HG03432 (cell line): ENCODE measurements around the gene COL1A2.

Experiments
- ATAC-seq: cut with Tn5 transposase; IDR thresholded peaks from one replicate; pipeline ENCODE4 v1.9.1; 2021; ENCODE audit warnings: mild to moderate bottlenecking, moderate library complexity; ENCODE audit not compliant: unreplicated experiment

COL1A2 gene

DNA sequence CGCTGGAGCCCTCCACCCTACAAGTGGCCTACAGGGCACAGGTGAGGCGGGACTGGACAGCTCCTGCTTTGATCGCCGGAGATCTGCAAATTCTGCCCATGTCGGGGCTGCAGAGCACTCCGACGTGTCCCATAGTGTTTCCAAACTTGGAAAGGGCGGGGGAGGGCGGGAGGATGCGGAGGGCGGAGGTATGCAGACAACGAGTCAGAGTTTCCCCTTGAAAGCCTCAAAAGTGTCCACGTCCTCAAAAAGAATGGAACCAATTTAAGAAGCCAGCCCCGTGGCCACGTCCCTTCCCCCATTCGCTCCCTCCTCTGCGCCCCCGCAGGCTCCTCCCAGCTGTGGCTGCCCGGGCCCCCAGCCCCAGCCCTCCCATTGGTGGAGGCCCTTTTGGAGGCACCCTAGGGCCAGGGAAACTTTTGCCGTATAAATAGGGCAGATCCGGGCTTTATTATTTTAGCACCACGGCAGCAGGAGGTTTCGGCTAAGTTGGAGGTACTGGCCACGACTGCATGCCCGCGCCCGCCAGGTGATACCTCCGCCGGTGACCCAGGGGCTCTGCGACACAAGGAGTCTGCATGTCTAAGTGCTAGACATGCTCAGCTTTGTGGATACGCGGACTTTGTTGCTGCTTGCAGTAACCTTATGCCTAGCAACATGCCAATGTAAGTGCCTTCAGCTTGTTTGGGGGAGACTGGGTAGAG, at the start of gene COL1A2:
Gene COL1A2, plus strand, starts transcription at position 459 of the 704 bp plus-strand sequence. Its CDS starts 137 bp downstream, at position 596.
- peak; percentile 23 for ATAC-seq

DNA sequence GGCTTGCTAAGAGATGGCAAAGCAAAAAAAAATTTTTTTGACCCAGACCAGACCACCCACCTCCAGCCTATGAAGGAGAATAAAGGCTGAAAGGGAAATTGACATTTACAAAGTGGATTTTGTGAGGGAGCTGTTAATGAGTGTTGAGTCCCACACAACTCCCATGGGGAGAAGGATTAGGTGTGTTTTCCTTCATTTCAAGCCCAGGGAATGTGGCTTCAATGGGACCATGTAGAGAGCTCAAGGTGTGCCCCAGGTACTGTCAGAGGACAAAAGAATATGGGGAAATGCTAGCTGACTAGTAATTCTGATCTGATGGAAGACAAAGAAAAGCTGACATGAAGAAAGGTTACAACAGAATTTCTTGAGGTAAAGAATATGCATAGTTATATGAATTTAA, 48.8 kb upstream of the COL1A2 start:
- no peak for ATAC-seq

DNA sequence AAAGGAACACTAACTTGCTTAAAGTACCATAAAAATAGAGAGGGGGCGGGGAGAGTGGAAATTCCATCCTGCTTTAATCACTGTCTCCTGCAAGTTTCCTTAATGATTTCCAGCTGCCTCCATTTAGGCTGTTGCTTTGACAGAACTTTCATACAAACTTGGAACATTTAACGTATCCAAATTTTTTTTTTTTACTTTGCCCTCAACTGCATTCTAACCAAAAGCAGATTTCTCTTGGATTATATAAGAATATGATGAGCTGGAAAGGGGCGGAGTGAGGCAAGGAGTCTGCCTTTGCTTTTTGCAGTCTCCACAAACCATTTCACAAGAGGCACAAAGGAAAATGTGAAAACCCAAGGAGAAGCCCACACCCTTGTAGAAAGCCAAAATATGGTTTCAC, 46.6 kb upstream of the COL1A2 start:
- ATAC-seq = no peak

DNA sequence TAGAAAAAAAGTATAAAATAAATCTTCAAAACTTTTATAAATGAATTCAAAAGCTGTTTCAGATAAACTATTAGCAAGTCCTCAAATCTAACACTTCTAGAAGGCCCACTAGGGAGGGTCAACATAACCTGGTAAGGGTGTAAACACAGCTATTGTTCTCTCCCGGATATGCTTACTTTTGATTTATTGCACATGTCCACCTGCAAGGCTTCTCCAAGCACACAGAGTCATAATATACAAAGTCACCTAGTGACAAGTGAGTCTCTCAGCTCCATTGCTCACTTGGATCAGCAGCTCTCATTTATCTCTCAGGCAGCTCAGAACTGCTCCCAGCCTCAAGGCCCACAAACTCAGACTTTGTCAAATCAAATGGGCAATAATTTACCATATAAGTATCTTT, 44.0 kb upstream of the COL1A2 start:
- ATAC-seq = no peak

DNA sequence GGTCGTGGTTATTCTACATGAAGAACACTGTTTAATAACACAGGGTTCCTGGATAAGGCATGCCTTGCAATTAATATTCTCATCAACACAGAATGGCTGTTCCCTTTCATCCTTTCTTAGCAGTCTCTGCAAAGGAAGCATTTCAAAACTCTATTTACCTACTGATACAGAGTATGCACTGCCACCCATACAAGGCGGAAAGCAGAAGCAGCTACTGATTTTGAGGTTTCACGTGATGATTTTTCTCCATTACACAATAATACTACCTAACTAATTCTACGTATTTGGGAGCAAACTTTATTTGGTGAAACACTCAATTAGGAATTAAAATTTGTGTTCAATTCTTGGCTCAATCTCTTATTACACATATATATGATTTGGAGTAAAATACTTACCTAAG, 43.0 kb upstream of the COL1A2 start:
- no peak for ATAC-seq

DNA sequence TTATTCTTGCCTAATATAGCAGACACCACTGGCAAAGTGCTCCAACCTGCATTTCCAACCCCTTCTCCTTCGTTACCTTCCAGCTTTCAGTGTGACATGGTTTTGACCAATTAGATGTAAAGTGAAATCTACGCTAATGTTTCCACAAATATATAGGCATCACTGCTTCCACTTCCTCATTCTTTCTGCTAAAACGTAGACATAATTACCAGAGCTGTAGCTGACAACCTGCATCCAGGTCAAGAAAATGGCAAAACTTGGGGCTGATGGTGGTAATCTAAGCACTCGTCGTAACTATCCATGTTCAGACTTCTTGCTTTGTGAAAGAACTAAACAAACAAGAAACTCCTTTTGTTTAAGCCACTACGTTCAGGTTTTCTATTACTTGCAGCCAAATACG, 41.8 kb upstream of the COL1A2 start:
- no peak for ATAC-seq

DNA sequence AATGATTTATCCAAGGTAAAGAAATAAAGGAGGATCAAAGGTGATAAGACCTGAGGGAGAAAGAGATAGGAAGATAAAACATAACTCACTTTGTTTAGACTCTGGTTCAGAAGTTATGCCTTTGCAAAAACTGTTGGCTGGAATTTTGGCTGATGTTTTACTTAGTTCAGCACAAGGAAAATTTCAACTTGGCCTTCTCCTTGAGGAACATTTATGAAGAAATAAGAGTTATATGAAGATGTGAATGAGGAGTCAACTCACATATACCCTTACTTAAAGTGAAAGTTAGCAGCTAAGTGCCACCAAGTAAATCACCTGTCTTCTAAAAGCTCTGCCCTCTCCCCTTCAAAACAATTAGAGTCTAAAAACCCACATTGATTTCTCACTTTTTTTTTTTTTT, 39.7 kb upstream of the COL1A2 start:
- ATAC-seq = no peak

DNA sequence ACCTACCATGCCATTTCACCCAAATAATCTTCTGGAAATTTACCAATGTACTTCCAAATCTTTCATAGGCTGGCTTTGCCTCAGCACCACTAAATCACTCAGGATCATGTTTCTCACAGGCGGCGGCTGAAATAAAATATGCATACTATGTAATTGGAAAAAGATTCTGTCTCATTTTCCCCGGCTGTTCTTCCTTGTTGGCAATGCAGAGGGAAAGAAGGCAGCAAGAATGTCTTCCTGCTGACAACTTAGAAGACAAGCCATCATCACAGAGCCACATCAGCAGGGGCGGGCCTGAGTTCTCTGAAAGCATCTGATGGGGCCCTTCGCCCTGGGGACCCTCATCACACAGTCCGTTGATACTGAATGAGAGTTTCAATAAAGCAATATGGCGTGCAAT, 39.2 kb upstream of the COL1A2 start:
- ATAC-seq = no peak

DNA sequence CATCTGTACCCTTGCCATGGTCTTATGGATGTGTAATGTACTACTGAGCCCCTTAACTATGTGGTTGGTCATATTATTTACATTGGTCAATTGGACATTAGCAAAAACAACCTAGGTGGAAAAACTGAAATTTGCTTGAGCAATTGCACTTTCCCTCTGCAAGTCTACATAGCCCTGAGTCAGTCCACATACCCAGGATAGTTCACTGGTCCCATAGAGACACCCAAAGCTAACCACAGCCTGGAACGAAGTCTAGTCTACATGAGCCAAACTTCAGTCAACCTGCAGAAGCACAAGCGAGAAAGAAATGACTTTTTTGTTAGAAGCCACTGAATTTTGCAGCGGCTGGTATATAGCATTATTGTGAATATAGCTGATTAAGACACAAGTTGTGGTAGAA, 37.6 kb upstream of the COL1A2 start:
- no peak for ATAC-seq

DNA sequence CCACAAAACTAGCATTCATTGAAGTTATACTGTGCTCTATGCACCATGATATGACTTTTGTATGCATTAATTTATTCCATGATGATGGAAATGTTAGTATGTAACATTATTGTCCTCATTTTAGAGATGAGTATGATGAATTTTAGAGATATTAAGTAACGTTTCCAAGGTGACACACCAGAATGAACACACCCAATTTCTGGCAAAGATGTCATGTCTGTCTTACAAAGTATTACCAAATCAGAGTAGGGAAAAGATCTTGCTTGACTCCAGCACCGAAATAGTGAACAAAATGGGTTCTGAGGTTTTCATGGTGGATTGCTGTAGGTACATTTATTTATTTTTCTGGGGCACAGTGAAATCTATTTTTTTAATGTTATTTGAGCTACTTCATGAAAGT, 33.8 kb upstream of the COL1A2 start:
- no peak for ATAC-seq

DNA sequence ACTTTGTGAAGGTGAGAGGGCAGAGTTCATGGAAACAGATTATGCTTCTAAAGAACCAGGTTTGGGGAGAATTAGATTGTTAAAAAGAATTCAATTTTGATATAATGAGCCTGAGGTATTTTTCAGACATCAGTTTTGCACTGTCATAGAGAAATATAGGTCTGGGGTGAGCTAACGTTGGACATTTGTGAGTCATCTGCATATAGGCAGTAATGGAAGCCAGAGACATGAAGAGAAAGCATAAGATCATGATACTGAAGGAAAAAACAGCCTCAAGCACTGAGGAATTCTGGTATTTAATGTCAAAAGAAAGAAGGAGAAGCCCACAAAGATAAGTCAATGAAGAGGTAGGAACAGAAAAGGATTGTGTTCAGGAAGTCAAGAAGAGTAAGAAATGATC, 32.4 kb upstream of the COL1A2 start:
- ATAC-seq = no peak

DNA sequence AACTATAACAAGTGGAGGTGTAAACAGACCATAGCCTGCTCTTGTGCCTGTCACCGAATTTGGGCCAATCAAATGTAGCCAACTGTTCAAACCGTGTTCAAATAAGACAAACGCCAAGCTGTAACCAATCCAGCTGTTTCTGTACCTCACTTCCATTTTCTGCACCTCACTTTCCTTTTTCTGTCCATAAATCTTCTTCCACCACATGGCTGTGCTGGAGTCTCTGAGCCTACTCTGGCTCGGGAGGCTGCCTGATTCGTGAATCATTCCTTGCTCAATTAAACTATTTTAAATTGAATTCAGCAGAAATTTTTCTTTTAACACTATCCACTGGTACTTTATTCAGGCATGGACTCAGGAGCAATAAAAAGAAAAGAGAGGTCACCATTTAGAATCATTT, 29.9 kb upstream of the COL1A2 start:
- no peak for ATAC-seq

DNA sequence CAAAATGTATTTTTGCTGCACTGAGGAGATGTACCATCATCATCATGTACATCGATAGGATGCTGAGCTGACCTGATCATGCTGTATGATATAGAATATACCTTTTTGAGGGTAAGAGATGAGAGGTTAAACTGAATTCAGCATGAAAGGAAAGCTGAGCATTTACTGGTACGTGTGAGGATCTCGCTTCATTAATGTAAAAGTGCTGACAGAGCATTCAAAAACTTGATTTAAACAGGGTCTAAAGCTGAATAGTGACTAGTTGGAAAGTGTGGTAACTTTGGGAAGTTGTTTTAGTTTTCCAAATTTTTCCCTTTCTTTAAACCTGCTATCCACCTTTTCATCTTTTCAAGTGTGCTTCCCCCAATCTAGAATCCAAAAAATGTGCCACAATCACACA, 28.5 kb upstream of the COL1A2 start:
- ATAC-seq = no peak

DNA sequence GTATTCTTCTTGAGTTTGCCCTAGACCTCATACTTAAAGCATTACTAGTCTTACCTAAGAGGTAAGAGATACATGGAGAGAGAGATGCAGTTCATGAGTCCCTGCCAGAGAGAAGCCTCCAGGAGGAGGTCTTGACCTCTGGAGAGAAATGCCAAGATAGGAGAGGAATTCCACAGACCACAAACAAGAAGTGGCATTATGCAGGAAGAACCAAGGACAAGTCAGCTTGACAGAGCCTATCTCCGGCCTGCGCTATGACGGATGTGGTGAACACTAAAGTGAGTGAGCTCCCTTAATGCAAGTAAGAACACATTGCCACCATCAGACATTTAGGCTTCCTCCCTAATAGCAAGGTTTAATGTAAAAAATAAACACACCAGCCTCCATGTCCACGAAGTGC, 27.9 kb upstream of the COL1A2 start:
- ATAC-seq = no peak

DNA sequence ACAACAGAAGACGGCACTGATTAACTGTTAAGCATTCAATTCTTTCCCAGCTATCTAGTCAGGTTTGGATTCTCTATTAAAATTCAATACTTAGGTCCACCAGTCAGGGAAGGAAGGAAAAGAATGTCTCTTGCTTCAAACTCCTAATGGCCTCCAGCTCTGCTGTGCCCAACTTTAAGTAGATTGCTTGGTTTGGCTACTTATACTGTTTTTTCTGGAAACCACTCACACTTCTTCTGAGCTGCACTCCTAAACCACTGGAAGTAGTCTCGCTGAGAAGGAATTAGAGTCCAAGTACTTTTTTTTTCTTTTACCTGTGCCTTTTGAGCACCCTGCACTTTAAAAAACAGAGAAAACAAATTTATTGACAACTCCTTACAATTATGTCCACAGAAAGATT, 26.7 kb upstream of the COL1A2 start:
- no peak for ATAC-seq

DNA sequence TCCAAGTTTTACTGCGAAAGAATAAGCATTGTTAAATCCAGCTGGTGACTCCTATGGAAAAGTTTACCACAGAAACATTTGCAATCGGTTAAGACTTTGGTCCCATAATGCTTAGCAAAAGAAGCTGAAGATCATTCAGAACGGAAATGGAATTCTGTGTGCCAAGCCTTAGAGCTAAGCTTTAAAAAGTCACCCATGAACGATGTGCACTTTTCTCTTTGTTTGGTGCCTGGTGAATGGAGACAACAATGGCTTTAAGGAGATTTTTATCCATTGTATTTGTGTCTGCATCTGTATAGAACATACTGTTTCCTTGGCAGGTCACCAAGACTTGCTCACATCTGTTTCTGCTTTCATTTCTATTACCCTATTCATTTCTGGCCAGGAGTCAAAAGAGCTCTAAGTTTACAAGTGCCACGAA, 26.3 kb upstream of the COL1A2 start:
- no peak for ATAC-seq

DNA sequence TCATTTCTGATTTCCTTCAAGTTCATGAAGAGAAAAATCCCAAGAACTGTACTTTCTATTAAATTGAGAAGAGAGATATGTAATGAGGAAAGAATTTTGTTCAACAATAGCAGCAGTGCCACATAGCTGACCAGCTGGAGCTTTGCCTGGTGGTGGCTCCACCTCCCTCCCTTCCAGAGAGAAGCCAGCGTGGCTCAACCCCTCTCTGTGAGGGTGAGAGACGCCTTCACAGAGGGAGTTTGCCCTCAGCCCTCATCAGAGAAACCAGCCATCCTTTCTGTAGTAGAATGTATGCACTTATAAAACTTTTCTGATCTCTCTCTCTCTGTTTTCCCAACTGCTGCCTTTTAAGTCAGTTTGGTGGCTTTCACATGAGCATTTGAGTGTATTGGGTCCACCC, 20.5 kb upstream of the COL1A2 start:
- no peak for ATAC-seq

DNA sequence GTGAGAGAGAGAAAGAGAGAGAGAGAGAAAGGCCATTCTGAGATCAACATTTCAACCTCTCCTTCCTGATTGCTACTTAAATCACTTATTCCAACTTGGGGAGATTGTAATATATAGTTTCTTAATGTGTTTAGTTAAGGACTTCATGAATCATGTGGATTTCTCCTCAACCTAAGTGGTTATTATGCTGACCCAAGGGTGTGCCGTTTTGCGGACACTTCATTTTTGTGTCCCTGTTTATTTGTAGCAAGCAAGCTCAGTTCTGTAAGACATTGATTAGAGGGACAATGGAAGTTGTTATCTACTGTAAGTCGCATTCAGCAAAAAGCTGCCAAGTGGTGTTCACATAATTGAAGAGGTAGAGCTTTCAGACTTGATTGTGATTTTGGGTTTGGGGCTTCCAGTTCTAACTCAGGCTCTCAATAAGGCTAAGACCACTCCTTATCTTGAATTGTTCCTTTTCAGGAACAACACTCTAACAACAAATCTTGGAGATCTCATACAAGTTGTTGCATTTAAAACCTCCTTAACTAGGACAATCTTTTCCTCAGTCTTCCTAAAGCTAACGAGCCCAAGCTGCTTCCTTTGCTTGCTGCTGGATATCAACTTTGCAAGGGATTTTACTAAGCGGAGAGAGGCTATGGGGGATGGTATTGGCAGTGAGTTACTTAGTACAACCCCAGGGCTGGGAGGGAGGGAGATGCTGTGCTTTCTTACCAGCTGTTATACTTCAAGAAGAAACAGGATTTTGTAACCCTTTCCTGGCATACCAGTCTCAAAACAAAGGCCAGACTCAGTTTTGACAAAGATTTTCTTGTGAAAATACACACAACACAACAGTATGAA, 19.8 kb upstream of the COL1A2 start:
- ATAC-seq = no peak

DNA sequence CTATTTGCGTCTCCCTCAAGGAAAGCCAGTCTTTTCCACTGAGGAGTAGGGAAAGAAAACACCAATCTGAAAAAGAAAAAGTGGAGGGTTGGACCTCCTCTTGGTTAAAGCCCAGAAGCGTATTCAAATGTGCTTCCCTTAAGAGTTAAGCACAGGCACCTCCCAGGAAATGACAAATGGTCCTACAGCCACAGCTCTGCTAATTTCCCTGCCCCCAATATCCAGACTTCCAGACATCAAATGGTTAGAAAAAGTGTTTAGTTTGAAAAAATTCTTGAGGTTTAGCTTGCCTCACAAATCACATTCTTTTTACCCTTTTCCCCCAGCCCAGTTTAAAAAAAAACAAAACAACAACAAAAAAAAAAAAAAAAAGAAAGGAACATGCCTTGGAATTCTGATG, 19.0 kb upstream of the COL1A2 start:
- ATAC-seq = no peak

DNA sequence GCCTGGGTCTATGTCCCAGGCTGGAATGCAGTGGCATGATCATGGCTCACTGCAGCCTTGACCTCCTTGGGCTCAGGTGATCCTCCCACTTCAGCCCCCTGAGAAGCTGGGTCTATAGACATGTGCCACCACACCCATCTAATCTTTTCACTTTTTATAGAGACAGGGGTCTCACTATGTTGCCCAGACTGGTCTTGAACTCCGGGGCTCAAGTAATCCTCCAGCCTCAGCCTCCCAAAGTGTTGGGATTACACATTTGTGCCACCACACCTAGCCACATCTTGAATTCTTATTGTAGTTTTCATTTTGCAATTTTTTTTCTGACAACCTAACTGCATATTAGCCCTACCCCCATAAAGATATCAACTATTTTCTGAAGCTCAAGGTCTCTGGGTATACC, 18.4 kb upstream of the COL1A2 start:
- ATAC-seq = no peak

DNA sequence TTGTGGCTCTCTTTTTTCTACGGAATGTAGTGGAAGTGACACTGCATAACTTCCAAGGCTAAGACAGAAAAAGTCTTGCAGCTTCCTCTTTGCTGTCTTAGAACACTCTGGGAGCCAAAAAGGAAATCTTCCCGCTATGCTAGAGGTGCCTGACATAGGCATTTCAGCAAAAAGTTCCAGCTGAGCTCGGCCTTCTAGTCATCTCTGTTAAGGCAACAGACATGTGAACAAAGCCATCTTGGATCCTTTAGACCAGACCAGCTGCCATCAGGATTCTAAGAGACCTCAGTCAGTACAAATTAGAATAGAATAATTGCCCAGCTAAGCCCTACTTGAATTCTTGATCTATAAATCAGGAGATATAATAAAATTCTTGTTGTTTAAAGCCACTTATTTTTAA, 16.3 kb upstream of the COL1A2 start:
- no peak for ATAC-seq

DNA sequence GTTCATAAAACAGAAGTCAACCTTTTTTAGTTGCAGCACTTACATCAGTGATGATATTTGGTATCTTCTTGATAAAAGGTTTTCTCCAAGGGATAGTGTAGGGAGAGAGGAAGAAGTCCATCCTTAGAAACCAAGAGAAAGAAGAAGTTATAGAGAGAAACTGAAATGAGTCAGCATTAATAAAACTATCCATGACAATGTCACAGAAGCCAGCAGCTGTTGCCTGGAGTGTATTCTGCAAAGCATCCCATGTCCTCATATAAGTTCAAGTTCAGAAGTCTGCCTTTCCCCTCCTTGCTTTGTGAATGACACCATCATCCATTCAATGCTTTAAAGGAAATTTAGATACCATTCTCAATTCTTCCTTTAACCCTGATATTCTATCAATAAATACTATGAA, 14.4 kb upstream of the COL1A2 start:
- ATAC-seq = no peak

DNA sequence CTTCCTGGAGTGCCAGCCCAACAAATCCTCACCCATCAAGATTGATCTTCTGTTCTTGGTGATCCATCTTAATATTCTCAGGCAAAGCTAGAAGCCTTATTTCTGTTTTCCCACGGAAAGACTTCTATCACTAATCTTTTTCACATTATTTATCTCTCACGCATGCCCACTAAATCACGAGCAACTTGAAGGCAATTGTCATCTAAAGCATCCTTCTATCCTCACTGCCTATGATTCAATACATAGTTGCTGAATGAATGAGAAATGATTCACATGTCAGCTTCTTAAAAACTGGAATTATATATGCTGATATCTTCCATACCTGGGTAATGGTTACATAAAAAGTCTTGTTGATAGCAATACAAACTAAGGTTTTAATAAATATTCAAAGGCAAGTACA, 12.6 kb upstream of the COL1A2 start:
- no peak for ATAC-seq
